ENCODE data around the gene DNAH11. TPM values are rescaled to one million over a fixed set of nuclear protein-coding genes. Genes with fewer than 3 reads are reported as not detected.

Gene DNAH11
- total RNA-seq, 1 experiment from 2014 or later, result 0.39 TPM

GRCh38 chr7:21762469-21762868 lies 219.6 kb downstream of the DNAH11 start:
- H3K4me3 ChIP-seq (replicated peaks in 1 of 2; ENCODE audit: low read depth in 1 of 2, low read length in 2 of 2), result no peak overlapping the region
- CTCF ChIA-PET, result no interaction called here
- DNase-seq (ENCODE audit: low read depth, low spot score), result no peak
- H3K9me3 ChIP-seq (ENCODE audit: control insufficient read depth in 1 of 2, insufficient read depth in 1 of 2, low read depth in 1 of 2, low read length in 2 of 2), result no peaks in the 10 kb centered on the region
- BruUV-seq (replicated peaks), result no TSS peak
- POLR2A ChIA-PET, result no interaction called here
- no peak for ATAC-seq
- H3K4me1 ChIP-seq (ENCODE audit: control insufficient read depth in 1 of 2, insufficient read depth in 2 of 2, low read length in 2 of 2), result no peaks in the 10 kb centered on the region
- no peak overlapping the region for H3K9ac ChIP-seq (ENCODE audit: low read length)
- H3K4me2 ChIP-seq (ENCODE audit: low read length), result no peak overlapping the region
- no peaks in the 10 kb centered on the region for H3K79me2 ChIP-seq (ENCODE audit: insufficient read depth, low read length)
- intact Hi-C loops (cut with micrococcal nuclease), result loop anchor here (10.0 kb wide), 1 partner anchor 248 kb away; no protein-coding TSS in a partner anchor
- RAD21 ChIA-PET (ENCODE audit: low non-redundant PET in 1 of 2, low total read pairs in 2 of 2, uncharacterized antibody in 2 of 2, unreplicated experiment in 2 of 2), result no interaction called here
- no peaks in the 10 kb centered on the region for H3K36me3 ChIP-seq (ENCODE audit: control insufficient read depth in 1 of 2, insufficient read depth in 2 of 2, low read length in 2 of 2)
- no peak overlapping the region for H3K27ac ChIP-seq (ENCODE audit: low read depth, low read length)
- no peaks in the 10 kb centered on the region for H3K9me2 ChIP-seq (ENCODE audit: insufficient read depth)
- no peak overlapping the region for H2AFZ ChIP-seq (ENCODE audit: low read depth, low read length, poor library complexity, severe bottlenecking)
- no peaks in the 10 kb centered on the region for H3K27me3 ChIP-seq (ENCODE audit: insufficient read depth, low read length)
- H4K20me1 ChIP-seq (ENCODE audit: insufficient read depth), result no peaks in the 10 kb centered on the region
- no peak for TF ChIP-seq ELF1 (IDR thresholded peaks at IDR 0.05; ENCODE audit: borderline replicate concordance, low read depth)
- TF ChIP-seq CTCF (IDR thresholded peaks at IDR 0.05 in 2 of 3, conservative IDR thresholded peaks at IDR 0.05 in 1 of 3; ENCODE audit: borderline replicate concordance in 1 of 3, insufficient read depth in 1 of 3, low read depth in 2 of 3, low read length in 2 of 3), result no peak
- TF ChIP-seq ZFX (IDR thresholded peaks at IDR 0.05), result no peak
- TF ChIP-seq CBX3 (IDR thresholded peaks at IDR 0.05; ENCODE audit: low read depth), result no peak
- no peak for TF ChIP-seq ZBTB33 (IDR thresholded peaks at IDR 0.05; ENCODE audit: extremely low read depth, insufficient replicate concordance, low read length)
- TF ChIP-seq RAD21 (IDR thresholded peaks at IDR 0.05; ENCODE audit: low read depth), result no peak
- TF ChIP-seq REST (IDR thresholded peaks at IDR 0.05; ENCODE audit: low read depth), result no peak
- TF ChIP-seq FOSL1 (IDR thresholded peaks at IDR 0.05; ENCODE audit: low read depth), result no peak
- no peak for TF ChIP-seq ZNF274 (IDR thresholded peaks at IDR 0.05; ENCODE audit: low read depth, low read length)
- no peak for TF ChIP-seq POLR2AphosphoS5 (IDR thresholded peaks at IDR 0.05; ENCODE audit: low read depth, low read length)
- TF ChIP-seq JUND (IDR thresholded peaks at IDR 0.05), result no peak
- no peak for TF ChIP-seq ATF3 (IDR thresholded peaks at IDR 0.05)
- no peak for TF ChIP-seq EZH2phosphoT487 (IDR thresholded peaks at IDR 0.05; ENCODE audit: borderline replicate concordance)
- TF ChIP-seq YY1 (IDR thresholded peaks at IDR 0.05; ENCODE audit: extremely low read depth, insufficient replicate concordance, low read depth, low read length), result no peak

All from HCT116 (cell line).